Keratinocyte (primary cell): ENCODE data around the gene GPS1.

Experiments used
- EZH2 ChIP-seq: IDR thresholded peaks from one replicate; pipeline ENCODE4 v1.6.1; 2012; ENCODE audit warnings: inconsistent platforms, mild to moderate bottlenecking, low read length, moderate library complexity
- TF ChIP-seq, protein P1 (sequence below), 3 experiments: IDR thresholded peaks in 1 of 3; conservative IDR thresholded peaks in 1 of 3; optimal IDR thresholded peaks in 1 of 3; 2 replicates in 2 of 3; 3 replicates in 1 of 3; pipeline versions ENCODE3 to v1.5.1; 2011; ENCODE audit warnings: low read length in 3 of 3, mild to moderate bottlenecking in 3 of 3, moderate library complexity in 2 of 3, control low read depth in 1 of 3, inconsistent platforms in 1 of 3; ENCODE audit not compliant: insufficient read depth in 2 of 3; ENCODE audit errors: extremely low read depth in 1 of 3

GRCh38 chr17:82008258-82008940 is 43.3 kb upstream of the GPS1 start:
- TF ChIP-seq, protein P1, sequence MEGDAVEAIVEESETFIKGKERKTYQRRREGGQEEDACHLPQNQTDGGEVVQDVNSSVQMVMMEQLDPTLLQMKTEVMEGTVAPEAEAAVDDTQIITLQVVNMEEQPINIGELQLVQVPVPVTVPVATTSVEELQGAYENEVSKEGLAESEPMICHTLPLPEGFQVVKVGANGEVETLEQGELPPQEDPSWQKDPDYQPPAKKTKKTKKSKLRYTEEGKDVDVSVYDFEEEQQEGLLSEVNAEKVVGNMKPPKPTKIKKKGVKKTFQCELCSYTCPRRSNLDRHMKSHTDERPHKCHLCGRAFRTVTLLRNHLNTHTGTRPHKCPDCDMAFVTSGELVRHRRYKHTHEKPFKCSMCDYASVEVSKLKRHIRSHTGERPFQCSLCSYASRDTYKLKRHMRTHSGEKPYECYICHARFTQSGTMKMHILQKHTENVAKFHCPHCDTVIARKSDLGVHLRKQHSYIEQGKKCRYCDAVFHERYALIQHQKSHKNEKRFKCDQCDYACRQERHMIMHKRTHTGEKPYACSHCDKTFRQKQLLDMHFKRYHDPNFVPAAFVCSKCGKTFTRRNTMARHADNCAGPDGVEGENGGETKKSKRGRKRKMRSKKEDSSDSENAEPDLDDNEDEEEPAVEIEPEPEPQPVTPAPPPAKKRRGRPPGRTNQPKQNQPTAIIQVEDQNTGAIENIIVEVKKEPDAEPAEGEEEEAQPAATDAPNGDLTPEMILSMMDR (optimal IDR thresholded peaks at IDR 0.05 in 1 of 3, IDR thresholded peaks at IDR 0.05 in 1 of 3, conservative IDR thresholded peaks at IDR 0.05 in 1 of 3; ENCODE audit: extremely low read depth in 1 of 3, insufficient read depth in 2 of 3, low read length in 3 of 3) = no peak
- no peak for TF ChIP-seq EZH2
